GM19025 (cell line): Measurements from ENCODE around the gene CYP21A2.
"Not testable (repeated sequence)": the region's sequence is repeated elsewhere in the genome, so short reads cannot be mapped to it uniquely, and the experiment has no call there.

ENCODE experiments used
- ATAC-seq: cut with Tn5 transposase; IDR thresholded peaks from one replicate; pipeline ENCODE4 v1.9.1; 2021; ENCODE audit warnings: mild to moderate bottlenecking, low read depth, moderate library complexity; ENCODE audit not compliant: unreplicated experiment

The CYP21A2 gene

DNA sequence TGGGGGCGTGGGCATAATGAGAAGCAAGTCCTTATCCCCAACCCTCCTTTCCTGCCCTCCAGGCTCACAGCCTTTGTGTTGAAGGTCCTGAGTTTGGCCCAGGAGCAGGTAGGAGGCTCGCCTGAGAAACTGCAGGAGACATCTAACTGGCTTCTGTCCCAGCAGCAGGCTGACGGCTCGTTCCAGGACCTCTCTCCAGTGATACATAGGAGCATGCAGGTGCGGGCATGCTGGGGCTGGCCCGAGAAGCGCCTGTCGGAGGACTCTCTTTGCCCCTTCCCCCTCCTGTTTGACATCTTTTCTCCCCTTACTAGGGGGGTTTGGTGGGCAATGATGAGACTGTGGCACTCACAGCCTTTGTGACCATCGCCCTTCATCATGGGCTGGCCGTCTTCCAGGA is 9.6 kb upstream of the CYP21A2 start:
- ATAC-seq: not testable (repeated sequence)

DNA sequence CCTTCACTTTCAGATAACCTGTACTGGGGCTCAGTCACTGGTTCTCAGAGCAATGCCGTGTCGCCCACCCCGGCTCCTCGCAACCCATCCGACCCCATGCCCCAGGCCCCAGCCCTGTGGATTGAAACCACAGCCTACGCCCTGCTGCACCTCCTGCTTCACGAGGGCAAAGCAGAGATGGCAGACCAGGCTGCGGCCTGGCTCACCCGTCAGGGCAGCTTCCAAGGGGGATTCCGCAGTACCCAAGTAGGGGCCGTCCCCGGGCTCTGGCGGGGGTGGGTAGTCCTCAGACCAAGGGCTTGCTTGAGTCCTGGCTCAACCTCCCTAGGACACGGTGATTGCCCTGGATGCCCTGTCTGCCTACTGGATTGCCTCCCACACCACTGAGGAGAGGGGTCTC is 8.7 kb upstream of the CYP21A2 start:
- not testable (repeated sequence) for ATAC-seq

DNA sequence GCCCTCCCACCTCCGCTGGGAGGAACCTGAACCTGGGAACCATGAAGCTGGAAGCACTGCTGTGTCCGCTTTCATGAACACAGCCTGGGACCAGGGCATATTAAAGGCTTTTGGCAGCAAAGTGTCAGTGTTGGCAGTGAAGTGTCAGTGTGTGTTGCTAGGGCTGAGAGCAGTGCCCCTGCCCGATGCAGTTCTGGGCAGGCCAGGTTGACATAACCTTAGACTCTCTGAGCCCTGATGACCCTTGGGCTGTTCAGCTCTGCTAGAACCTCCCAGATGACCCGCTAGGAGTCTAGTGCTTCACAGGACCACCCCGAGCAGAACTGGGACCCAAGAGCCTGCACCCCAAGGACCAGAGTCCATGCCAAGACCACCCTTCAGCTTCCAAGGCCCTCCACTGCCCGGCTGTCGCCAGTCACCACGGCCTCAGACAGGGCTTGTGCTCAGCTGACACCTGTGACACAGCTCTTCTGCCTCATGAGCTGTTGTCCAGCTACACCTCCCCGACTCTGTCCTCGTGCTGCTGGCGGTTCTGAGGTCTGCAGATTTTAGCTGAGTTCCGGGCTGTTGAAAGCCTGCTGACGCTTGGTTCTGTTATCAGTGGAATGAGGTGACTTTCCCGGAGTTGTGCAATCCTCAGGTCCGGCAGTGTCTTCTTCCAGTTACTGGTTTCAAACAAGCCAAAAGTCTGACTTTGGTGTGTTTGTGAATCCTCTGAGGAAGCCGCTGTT is 2.8 kb upstream of the CYP21A2 start:
- not testable (repeated sequence) for ATAC-seq

DNA sequence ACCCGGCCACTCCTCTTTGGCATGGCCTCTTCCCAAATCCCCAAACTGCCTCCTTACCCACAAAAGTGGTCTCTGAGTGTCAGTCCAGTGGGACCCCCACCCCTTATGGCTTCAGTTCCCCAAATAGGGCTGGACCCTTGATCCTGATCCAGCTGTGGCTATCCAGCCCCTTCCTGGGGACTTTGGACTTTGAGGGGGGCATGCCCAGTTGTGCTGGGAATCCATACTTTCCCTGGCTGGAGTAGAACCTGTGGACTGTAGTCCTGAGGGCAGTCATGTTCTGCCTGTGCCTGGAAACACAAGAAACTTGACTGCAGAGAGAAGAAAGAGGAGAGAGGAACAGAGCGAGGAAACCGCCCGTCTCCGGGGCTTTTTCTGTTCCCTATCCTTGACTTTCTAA is 1.1 kb upstream of the CYP21A2 start:
- not testable (repeated sequence) for ATAC-seq

DNA sequence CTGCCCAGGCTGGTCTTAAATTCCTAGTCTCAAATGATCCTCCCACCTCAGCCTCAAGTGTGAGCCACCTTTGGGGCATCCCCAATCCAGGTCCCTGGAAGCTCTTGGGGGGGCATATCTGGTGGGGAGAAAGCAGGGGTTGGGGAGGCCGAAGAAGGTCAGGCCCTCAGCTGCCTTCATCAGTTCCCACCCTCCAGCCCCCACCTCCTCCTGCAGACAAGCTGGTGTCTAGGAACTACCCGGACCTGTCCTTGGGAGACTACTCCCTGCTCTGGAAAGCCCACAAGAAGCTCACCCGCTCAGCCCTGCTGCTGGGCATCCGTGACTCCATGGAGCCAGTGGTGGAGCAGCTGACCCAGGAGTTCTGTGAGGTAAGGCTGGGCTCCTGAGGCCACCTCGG is 663 bp downstream of the CYP21A2 start:
- not testable (repeated sequence) for ATAC-seq

DNA sequence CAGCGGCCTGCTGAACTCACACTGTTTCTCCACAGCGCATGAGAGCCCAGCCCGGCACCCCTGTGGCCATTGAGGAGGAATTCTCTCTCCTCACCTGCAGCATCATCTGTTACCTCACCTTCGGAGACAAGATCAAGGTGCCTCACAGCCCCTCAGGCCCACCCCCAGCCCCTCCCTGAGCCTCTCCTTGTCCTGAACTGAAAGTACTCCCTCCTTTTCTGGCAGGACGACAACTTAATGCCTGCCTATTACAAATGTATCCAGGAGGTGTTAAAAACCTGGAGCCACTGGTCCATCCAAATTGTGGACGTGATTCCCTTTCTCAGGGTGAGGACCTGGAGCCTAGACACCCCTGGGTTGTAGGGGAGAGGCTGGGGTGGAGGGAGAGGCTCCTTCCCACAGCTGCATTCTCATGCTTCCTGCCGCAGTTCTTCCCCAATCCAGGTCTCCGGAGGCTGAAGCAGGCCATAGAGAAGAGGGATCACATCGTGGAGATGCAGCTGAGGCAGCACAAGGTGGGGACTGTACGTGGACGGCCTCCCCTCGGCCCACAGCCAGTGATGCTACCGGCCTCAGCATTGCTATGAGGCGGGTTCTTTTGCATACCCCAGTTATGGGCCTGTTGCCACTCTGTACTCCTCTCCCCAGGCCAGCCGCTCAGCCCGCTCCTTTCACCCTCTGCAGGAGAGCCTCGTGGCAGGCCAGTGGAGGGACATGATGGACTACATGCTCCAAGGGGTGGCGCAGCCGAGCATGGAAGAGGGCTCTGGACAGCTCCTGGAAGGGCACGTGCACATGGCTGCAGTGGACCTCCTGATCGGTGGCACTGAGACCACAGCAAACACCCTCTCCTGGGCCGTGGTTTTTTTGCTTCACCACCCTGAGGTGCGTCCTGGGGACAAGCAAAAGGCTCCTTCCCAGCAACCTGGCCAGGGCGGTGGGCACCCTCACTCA is 1.4 kb downstream of the CYP21A2 start:
- not testable (repeated sequence) for ATAC-seq

DNA sequence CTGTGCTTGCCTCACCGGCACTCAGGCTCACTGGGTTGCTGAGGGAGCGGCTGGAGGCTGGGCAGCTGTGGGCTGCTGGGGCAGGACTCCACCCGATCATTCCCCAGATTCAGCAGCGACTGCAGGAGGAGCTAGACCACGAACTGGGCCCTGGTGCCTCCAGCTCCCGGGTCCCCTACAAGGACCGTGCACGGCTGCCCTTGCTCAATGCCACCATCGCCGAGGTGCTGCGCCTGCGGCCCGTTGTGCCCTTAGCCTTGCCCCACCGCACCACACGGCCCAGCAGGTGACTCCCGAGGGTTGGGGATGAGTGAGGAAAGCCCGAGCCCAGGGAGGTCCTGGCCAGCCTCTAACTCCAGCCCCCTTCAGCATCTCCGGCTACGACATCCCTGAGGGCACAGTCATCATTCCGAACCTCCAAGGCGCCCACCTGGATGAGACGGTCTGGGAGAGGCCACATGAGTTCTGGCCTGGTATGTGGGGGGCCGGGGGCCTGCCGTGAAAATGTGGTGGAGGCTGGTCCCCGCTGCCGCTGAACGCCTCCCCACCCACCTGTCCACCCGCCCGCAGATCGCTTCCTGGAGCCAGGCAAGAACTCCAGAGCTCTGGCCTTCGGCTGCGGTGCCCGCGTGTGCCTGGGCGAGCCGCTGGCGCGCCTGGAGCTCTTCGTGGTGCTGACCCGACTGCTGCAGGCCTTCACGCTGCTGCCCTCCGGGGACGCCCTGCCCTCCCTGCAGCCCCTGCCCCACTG is 2.3 kb downstream of the CYP21A2 start:
- ATAC-seq: not testable (repeated sequence)

DNA sequence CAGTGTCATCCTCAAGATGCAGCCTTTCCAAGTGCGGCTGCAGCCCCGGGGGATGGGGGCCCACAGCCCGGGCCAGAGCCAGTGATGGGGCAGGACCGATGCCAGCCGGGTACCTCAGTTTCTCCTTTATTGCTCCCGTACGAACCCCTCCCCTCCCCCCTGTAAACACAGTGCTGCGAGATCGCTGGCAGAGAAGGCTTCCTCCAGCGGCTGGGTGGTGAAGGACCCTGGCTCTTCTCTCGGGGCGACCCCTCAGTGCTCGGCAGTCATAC is 2.8 kb downstream of the CYP21A2 start:
- ATAC-seq: not testable (repeated sequence)

DNA sequence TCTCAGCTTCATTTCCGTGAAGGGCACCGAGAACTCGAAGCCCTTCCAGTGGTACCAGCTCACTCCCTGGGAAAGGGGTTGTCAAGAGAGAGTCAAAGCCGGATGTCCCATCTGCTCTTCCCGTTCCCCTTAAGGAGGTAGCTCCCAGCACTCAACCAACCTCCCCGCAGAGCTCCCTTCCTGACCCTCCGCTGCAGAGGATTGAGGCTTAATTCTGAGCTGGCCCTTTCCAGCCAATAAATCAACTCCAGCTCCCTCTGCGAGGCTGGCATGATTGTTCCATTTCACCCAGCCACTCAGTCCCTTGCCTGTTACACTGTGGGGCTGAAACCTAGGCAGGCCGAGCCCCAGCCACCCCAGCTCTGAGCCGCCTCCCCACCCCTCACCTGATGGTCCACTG is 3.2 kb downstream of the CYP21A2 start:
- not testable (repeated sequence) for ATAC-seq

DNA sequence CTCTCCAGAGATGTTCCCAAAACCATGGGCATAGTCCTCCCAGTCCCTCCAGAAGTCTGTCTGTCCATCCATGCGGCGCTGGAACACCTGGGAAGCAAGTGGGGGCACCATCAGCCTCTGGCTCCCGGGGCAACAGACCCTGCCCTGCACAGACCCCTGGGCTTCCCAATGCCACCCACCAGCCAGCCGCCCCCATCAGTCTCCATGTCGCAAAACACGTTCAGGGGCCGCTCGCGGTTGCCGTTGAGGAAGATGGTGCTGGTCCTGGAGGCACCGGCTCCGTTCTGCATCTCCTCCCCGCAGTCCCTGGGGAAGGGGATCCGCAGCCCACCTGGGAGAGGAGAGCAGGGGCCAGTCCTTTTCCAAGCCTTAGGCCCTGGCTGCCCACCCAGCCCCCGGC is 4.1 kb downstream of the CYP21A2 start:
- not testable (repeated sequence) for ATAC-seq

DNA sequence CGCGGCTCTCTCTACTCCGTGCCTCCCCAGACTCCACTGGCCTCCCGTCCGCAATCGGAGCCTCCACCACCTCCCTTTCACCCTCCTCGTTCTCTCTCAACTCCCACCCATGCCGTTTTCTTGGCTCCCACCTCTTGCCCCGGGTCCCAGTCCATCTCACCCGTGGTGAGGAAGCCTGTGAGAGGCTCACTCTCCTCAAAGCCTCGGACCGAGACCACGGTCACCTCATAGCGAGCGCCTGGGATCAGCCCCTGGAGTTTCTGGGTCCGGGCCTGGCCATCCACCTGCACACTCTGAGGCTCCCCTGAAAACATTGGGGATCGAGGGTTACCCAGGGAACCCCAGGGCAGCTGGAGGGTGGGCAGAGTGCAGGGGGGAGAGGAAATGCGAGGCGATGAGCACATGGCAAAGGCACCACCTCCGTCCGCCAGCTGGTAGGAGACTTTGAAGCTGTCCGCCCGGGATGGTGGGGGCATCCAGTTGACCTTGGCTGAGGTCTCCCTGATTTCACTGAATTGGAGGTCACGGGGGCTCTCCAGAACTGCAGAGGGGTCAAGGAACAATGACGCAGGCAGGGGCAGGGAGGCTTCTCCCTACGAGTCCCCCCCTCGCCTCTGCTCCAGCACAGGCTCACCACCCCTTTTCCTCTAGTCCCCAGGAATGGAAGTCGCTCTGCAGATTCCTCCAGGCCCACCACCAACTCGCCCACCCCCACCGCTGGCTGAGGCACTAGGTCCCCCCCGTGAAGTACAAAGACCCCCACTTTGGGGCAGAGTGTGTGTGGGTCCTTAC is 5.6 kb downstream of the CYP21A2 start:
- not testable (repeated sequence) for ATAC-seq

DNA sequence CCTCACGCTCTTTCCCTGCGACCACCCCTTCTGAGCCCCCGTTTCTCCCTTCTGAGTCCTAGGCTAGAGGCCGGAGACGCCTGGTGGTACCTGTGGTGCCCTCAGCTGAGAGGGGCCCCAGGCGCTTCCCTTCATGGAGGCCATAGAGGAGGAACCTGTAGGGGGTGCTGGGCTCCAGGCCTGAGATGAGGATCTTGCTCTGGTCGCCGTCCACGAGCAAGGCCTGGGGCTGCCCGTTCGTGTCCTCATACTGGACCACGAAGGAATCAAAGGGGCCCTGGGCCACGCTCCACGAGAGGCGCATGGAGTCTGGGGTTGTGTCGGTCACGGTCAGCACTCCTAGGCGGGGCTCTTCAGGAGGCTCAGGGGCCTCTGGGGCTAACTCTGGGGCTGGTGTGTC is 6.7 kb downstream of the CYP21A2 start:
- not testable (repeated sequence) for ATAC-seq

DNA sequence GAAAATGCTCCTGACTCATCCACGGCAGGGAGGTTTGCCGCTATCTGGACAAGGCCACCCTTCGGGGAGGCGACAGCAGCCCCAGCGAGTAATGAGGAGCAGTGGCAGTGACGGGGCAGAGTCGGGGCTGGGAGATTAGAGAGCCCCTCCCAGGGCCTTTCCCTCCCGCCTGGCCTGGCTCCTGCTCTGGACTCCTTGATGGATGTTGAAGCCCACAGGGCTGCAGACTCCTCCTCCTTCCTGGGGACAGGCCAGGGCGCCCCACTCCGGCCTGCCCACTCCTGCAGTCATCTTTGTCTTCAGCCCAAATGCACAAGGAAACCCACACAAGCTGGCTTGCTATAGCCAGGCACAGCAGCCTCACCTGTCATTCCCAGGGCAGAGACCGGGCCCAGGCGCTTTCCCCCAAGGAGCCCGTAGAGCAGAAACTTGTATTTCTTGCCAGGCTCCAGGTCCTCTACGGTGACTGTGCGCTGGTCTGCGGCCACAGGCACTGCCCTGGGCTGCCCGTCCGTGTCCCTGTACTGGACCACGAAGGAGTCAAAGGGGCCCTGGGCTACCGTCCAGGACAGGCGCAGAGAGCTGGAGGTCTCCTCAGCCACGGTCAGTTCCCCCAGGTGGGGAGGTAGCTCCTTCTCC is 7.7 kb downstream of the CYP21A2 start:
- no peak for ATAC-seq

DNA sequence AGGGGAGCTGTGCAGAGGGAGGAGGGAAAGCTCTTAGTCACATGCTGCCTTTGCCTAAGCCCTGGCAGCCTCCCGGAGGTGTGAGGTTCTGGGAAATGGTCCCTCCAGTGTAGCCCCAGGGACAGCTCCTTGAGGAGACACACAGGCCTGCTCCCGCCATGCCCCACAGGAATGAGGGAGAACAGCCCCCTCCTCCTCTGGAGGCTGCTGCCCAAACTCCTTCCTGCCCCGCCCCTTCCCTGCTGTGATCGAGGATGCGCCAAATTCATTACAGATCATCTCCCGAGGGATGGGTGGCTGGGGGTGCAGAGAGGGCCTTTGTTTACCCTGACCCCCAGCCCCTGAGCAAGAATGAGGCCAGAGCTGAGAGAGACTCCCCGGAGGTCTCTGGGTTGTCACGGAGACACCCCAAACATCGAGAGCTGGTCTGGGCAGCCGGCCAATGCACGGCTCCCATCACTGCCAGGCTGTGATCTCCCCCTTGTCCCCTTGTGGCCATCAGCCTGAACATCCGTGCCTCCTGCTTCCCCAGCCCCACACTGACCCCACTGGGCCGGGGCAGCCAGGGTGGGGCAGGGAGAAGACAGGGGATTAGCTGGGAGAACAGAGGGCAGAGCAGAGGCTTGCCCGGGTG is 8.4 kb downstream of the CYP21A2 start:
- no peak for ATAC-seq

DNA sequence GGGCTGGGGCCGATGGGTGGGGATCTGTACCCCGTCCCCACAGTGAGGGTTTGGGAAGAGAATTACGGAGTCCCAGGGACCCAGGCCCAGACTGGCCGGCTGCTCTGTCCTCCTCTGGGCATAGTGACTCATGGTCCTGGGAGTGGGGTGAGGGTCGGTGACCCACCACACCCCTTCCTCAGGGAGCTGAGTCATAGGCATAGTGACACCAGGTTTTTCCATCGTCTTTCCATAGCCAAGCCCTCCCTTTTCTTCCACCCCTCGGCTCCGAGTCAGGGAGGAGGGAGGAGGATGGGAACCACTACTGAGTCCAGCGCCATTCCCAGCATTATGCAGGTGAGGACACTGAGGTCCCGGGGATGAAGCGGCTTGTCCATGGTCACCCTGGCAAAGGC is 8.9 kb downstream of the CYP21A2 start:
- no peak for ATAC-seq

DNA sequence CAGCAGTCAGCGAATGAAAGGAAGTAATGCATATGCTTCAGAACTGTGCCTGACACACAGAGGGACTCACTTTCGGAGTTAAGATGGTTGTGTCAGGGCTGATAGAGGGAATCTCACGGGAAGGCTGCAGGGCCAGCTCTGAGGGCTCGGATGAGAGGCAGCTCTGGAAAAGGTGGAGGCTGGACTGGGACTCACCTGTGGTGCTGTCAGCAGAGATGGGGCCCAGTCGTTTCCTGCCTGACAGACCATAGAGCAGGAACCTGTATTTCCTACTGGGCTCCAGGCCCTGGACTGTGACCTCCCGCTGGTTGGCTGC is 9.3 kb downstream of the CYP21A2 start:
- ATAC-seq: no peak

DNA sequence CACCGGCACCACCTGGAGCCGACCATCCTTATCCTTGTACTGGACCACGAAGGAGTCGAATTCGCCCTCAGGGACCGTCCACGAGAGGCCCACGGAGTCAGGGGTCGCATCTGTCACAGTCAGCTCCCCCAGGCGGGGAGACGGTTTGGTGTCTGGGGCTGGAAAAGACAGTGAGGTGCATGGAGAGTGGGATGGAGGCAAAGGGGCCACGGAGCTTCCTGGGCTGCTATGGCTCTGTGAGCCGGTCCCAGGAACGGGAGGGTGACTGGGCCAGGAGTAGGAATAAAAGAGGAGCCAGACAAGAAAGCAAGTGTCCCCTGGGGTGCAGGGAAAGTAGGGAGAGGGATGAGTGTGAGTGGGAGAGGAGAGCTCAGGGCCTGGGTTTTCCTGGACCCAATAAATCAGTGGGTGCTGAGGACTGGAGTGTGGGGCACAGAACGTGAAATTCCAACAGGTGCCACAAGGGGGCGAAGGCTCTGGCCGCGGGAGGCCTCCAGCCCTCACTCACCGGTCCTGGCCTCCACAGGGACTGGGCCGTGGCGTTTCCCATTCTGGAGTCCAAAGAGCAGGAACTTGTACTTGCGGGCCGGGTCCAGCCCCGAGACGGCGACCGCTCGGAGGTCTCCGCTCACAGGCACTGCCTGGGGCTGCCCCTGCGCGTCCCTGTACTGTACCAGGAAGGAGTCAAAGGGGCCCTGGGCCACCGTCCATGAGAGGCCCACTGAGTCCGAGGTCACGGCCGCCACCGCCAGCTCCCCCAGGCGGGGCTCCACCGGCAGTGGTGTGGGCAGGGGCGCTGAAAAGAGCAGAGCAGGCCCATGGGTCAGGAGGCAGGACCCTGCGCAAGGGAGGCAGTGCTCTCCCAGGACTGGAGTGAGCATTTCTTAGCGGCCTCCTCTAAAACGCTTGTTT is 9.9 kb downstream of the CYP21A2 start:
- no peak for ATAC-seq

DNA sequence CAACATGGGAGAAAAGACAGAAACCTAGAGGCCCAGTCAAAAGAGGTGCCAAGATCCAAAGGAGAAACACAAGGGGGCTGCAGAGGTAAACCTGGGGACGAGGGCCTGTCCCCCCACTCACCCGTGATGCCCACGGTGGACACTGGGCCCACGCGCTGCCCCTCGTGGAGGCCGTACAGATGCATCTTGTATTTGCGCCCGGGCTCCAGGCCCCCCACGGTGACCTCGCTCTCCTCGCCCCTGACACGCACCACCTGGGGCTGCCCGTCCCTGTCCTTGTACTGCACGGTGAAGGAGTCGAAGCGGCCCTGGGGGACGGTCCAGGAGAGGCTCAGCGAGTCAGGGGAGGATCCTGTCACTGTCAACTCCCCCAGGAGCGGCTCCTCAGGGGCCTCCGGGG is 10.9 kb downstream of the CYP21A2 start:
- not testable (repeated sequence) for ATAC-seq
